K562 (cell line): ENCODE measurements around the gene SLC2A13. TPM values are rescaled to one million over a fixed set of nuclear protein-coding genes. Genes with fewer than 3 reads are reported as not detected.

Experiments used
- ATAC-seq: fragments of 200-7000 bp; cut with Tn5 transposase; 3 replicates; pipeline ENCODE4 v1.9.1; 2020; ENCODE audit warnings: moderate library complexity
- BruUV-seq: library from RNA; stranded (reverse); fragments of 400-500 nt; replicated peaks from 2 replicates; lab custom pipeline; 2021; lab: Mats Ljungman, UMichigan
- CTCF ChIA-PET: fragments of 300-600 bp; formaldehyde crosslinking; extraction: SDS; loops from one replicate; lab custom pipeline; 2021; ENCODE audit warnings: low intra/inter-chr PET ratio; lab: Yijun Ruan, JAX
- POLR2A ChIA-PET: fragments of 300-600, 350-650 bp; sonication (Branson Sonifier 250); formaldehyde crosslinking; extraction: SDS; loops from one replicate; lab custom pipeline; 2021; ENCODE audit warnings: antibody characterized with exemption, inconsistent platforms; lab: Yijun Ruan, JAX
- DNase-seq, 4 experiments: peaks; one replicate each; pipeline versions ENCODE4 v3.0.0 to v3.0.0-alpha.2; 2011 to 2018; ENCODE audit warnings: low spot score in 3 of 4, mixed read lengths in 3 of 4; ENCODE audit errors: extremely low read depth in 1 of 4
- FAIRE-seq: peaks from 2 replicates; lab custom pipeline; 2011; peaks lifted over from hg19 to GRCh38; lab: Jason Lieb, UNC
- H2AFZ ChIP-seq: 2 replicates; pipeline ENCODE4 v1.6.0; 2011; ENCODE audit warnings: low read depth, low read length, control low read depth, inconsistent platforms
- H3K27ac ChIP-seq: fragments of 200-600 bp; 3 replicates; pipeline ENCODE4 v1.8.0; 2011; ENCODE audit warnings: low read depth, mild to moderate bottlenecking, control low read depth, inconsistent platforms, low read length, moderate library complexity, mixed read lengths; ENCODE audit errors: extremely low read depth
- H3K27me3 ChIP-seq, 2 experiments: fragments of 300-600 bp in 1 of 2; 2 replicates in 1 of 2; 3 replicates in 1 of 2; pipeline versions ENCODE4 v1.6.0 to v1.8.0; 2011; ENCODE audit warnings: inconsistent platforms in 2 of 2, low read length in 2 of 2, mild to moderate bottlenecking in 1 of 2, mixed read lengths in 1 of 2, moderate library complexity in 1 of 2; ENCODE audit not compliant: control insufficient read depth in 2 of 2, insufficient read depth in 2 of 2
- H3K36me3 ChIP-seq: fragments of 300-600 bp; 3 replicates; pipeline ENCODE4 v1.8.0; 2011; ENCODE audit warnings: mild to moderate bottlenecking, low read length, inconsistent platforms; ENCODE audit not compliant: control insufficient read depth, insufficient read depth
- H3K4me1 ChIP-seq, 2 experiments: fragments of 200-600 bp in 1 of 2; replicated peaks in 1 of 2; 2 replicates in 1 of 2; 3 replicates in 1 of 2; pipeline versions ENCODE4 v1.5.1 to v1.8.0; 2011; ENCODE audit warnings: inconsistent platforms in 2 of 2, low read length in 2 of 2, mild to moderate bottlenecking in 1 of 2, mixed read lengths in 1 of 2, moderate library complexity in 1 of 2; ENCODE audit not compliant: control insufficient read depth in 2 of 2, insufficient read depth in 2 of 2
- H3K4me2 ChIP-seq: 2 replicates; pipeline ENCODE4 v1.6.1; 2011; ENCODE audit warnings: low read length, control low read depth, inconsistent platforms, mixed read lengths; ENCODE audit not compliant: insufficient read depth
- H3K4me3 ChIP-seq: fragments of 200-600 bp; sonication (generic), shearing (Covaris generic); 2 replicates; pipeline ENCODE4 v1.5.1; 2016; ENCODE audit warnings: control low read depth, inconsistent platforms
- H3K79me2 ChIP-seq: fragments of 200-600 bp; 3 replicates; pipeline ENCODE4 v1.8.0; 2011; ENCODE audit warnings: low read length, inconsistent platforms; ENCODE audit not compliant: control insufficient read depth, insufficient read depth
- H3K9ac ChIP-seq, 2 experiments: 2 replicates each; pipeline versions ENCODE4 v1.6.0 to v1.6.1; 2011; ENCODE audit warnings: low read depth in 2 of 2, low read length in 2 of 2, control low read depth in 1 of 2, inconsistent platforms in 1 of 2, mild to moderate bottlenecking in 1 of 2, mixed read lengths in 1 of 2; ENCODE audit not compliant: insufficient read depth in 1 of 2
- H3K9me1 ChIP-seq: one replicate; pipeline ENCODE4 v1.6.0; 2011; ENCODE audit warnings: inconsistent platforms, mild to moderate bottlenecking, low read length, moderate library complexity; ENCODE audit not compliant: control insufficient read depth, insufficient read depth
- H3K9me3 ChIP-seq: replicated peaks from 2 replicates; pipeline ENCODE4 v1.5.1; 2011; ENCODE audit warnings: low read depth, low read length, inconsistent platforms; ENCODE audit not compliant: control insufficient read depth, insufficient read depth
- H4K20me1 ChIP-seq: replicated peaks from 2 replicates; pipeline ENCODE4 v1.6.1; 2011; ENCODE audit warnings: low read length, inconsistent platforms, mixed read lengths; ENCODE audit not compliant: control insufficient read depth, insufficient read depth
- BCOR ChIP-seq: fragments of 450-650 bp; IDR thresholded peaks from 2 replicates; pipeline ENCODE4 v1.6.1; 2016
- CREBBP ChIP-seq: IDR thresholded peaks from one replicate; pipeline ENCODE4 v1.6.1; 2012; ENCODE audit warnings: low read depth, mild to moderate bottlenecking, control low read depth, inconsistent platforms, low read length
- MTA3 ChIP-seq: fragments of 450-650 bp; formaldehyde crosslinking; IDR thresholded peaks from 2 replicates; pipeline ENCODE4 v1.6.1; 2017; ENCODE audit warnings: mild to moderate bottlenecking, borderline replicate concordance
- NFE2L1 ChIP-seq: fragments of 450-650 bp; IDR thresholded peaks from 2 replicates; pipeline ENCODE4 v1.6.1; 2016; ENCODE audit warnings: missing genetic modification characterization, low read depth, mild to moderate bottlenecking, missing compliant biosample characterization, moderate library complexity, borderline replicate concordance
- PML ChIP-seq: IDR thresholded peaks from 2 replicates; pipeline ENCODE4 v1.6.1; 2012; ENCODE audit warnings: low read length, inconsistent platforms
- POLR2G ChIP-seq: fragments of 200-400 bp; formaldehyde crosslinking; IDR thresholded peaks from 2 replicates; pipeline ENCODE4 v1.6.1; 2017; ENCODE audit warnings: low read depth, mild to moderate bottlenecking, antibody characterized with exemption, low read length, moderate library complexity
- RBBP5 ChIP-seq: fragments of 200-600 bp; sonication (generic); IDR thresholded peaks from 2 replicates; pipeline ENCODE4 v1.6.1; 2012; ENCODE audit warnings: borderline replicate concordance, mild to moderate bottlenecking, low read length, control low read depth, inconsistent platforms; ENCODE audit not compliant: insufficient read depth, poor library complexity, severe bottlenecking
- SRF ChIP-seq, 2 experiments: fragments of 250-450, 450-650 bp in 1 of 2; sonication (Bioruptor Pico) in 1 of 2; sonication (generic) in 1 of 2; formaldehyde crosslinking; IDR thresholded peaks; 2 replicates each; pipeline versions ENCODE4 v1.5.0 to v1.5.1; 2020 to 2022; ENCODE audit warnings: mild to moderate bottlenecking in 1 of 2, missing genetic modification reagents in 1 of 2
- TAF9B ChIP-seq: fragments of 450-650 bp; IDR thresholded peaks from 2 replicates; pipeline ENCODE4 v1.6.1; 2018; ENCODE audit warnings: mild to moderate bottlenecking; ENCODE audit not compliant: partially characterized antibody
- TBL1XR1 ChIP-seq, 2 experiments: IDR thresholded peaks; 2 replicates each; pipeline ENCODE4 v1.6.1; 2012; ENCODE audit warnings: improper control_type of control experiment in 2 of 2, low read length in 2 of 2, mild to moderate bottlenecking in 1 of 2
- TCFL5 ChIP-seq: fragments of 250-450 bp; sonication (Bioruptor Pico); conservative IDR thresholded peaks from 2 replicates; pipeline ENCODE4 v1.6.1; 2021; ENCODE audit warnings: mild to moderate bottlenecking, moderate library complexity, matching md5 sums
- TRIM28 ChIP-seq: fragments of 450-650 bp; IDR thresholded peaks from 2 replicates; pipeline ENCODE4 v1.6.1; 2017
- U2AF1 ChIP-seq: fragments of 200-400 bp; formaldehyde crosslinking; optimal IDR thresholded peaks from 2 replicates; pipeline ENCODE3; 2017; ENCODE audit warnings: mild to moderate bottlenecking, low read depth, low read length, moderate library complexity
- ZNF274 ChIP-seq: IDR thresholded peaks from 2 replicates; pipeline ENCODE4 v1.6.1; 2011; ENCODE audit warnings: low read depth, mild to moderate bottlenecking, low read length, moderate library complexity, borderline replicate concordance
- ZNF449 ChIP-seq: fragments of 250-450 bp; sonication (Bioruptor Pico); IDR thresholded peaks from 2 replicates; pipeline ENCODE4 v1.8.0; 2022; ENCODE audit warnings: moderate library complexity, mild to moderate bottlenecking, inconsistent platforms
- ZNF57 ChIP-seq: fragments of 450-650 bp; formaldehyde crosslinking; IDR thresholded peaks from 2 replicates; pipeline ENCODE4 v1.4.0; 2020; ENCODE audit warnings: mild to moderate bottlenecking, moderate library complexity
- WGBS: fragments of 100-300 bp; shearing (Covaris generic); methylation state at CpG from one replicate; pipeline ENCODE4 v1.1.6; 2016; ENCODE audit warnings: low coverage, mixed read lengths; ENCODE audit not compliant: insufficient coverage; ENCODE audit errors: missing lambda C conversion rate; 5-methylcytosine and 5-hydroxymethylcytosine counted together
- in situ Hi-C: fragments of 300-500 bp; cut with MboI; formaldehyde crosslinking; loops from 4 replicates; pipeline ENCODE4 v1.15.0; 2018; ENCODE audit warnings: inconsistent platforms, mixed read lengths
- intact Hi-C: fragments of 100-400 bp; cut with micrococcal nuclease; formaldehyde crosslinking; loops from 2 replicates; pipeline ENCODE4 v1.14.2; 2022
- polyA plus RNA-seq, 8 experiments: library from polyadenylated mRNA; depleted of rRNA in 4 of 8; stranded (reverse) in 5 of 8; unstranded in 3 of 8; fragments of >200 nt; fragmentation: Nextera tagmentation in 2 of 8; fragmentation: Illumina TruSeq in 1 of 8; extraction: Ambion mirVana in 2 of 8; extraction: Trizol in 1 of 8; gene quantifications; 2 replicates each; pipeline versions ENCODE4 v1.2.1 to v1.2.3, GENCODE V29; 2011 to 2014; ENCODE audit warnings: inconsistent platforms in 1 of 8, missing spikeins in 1 of 8
- total RNA-seq, 7 experiments: library from RNA; depleted of rRNA in 6 of 7; stranded (reverse); fragments of >200 nt in 6 of 7; fragmentation: Illumina TruSeq in 2 of 7; extraction: Trizol in 2 of 7; gene quantifications; 2 replicates each; pipeline versions ENCODE4 v1.2.1 to v1.2.3, GENCODE V29; 2011 to 2021; ENCODE audit warnings: low replicate concordance in 1 of 7
- TF ChIP-seq, protein P1 (sequence below): fragments of 450-650 bp; IDR thresholded peaks from 2 replicates; pipeline ENCODE4 v1.6.1; 2016
- TF ChIP-seq, protein P2 (sequence below): fragments of 450-650 bp; formaldehyde crosslinking; IDR thresholded peaks from 2 replicates; pipeline ENCODE4 v1.4.0; 2020; ENCODE audit warnings: mild to moderate bottlenecking, moderate library complexity
- TF ChIP-seq, protein P3 (sequence below): fragments of 450-650 bp; conservative IDR thresholded peaks from 2 replicates; pipeline ENCODE4 v1.6.1; 2016; ENCODE audit warnings: missing genetic modification characterization, low read depth, mild to moderate bottlenecking, missing compliant biosample characterization, moderate library complexity

Gene SLC2A13
- total and polyA plus RNA-seq, 9 of the 15 experiments (the other 6 are each of a cell fraction or from before 2014, with no cell fraction given) = 1.7 to 12.4 (median 9.0) TPM

DNA sequence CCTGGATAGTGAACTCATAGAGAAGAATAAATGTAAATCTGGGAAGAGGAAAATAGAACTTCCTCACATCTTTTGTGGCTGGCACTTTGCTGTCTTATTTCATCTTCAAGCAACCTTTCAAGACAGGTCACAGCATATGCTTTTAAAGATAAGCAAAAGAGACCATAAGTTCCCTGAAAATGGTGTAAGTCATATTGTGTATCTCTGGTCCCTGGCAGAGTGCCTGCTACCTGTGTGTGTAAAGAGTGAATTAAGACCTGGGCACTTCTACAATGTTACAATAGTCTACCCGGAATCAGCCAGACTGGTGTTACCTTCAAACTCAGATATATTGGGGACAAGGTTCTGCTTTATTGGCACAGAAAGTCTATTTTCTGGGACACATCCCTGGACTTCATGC, 168.8 kb downstream of the SLC2A13 start:
- Histone ChIP-seq H4K20me1 (no peaks in the 10 kb centered on the region), H2AFZ (no peak overlapping the region), H3K9me1 (no peaks in the 10 kb centered on the region), H3K9ac (no peak overlapping the region), H3K4me2 (no peak overlapping the region), H3K4me1 (peaks cover 0 to 10% of the 10 kb centered on the region in 2 experiments; a peak in 2 of 5 replicates), H3K27ac (no peak overlapping the region), H3K36me3 (no peaks in the 10 kb centered on the region), H3K4me3 (no peak overlapping the region), H3K79me2 (no peaks in the 10 kb centered on the region), H3K9me3 (no peaks in the 10 kb centered on the region), H3K27me3 (no peaks in the 10 kb centered on the region)
- CTCF ChIA-PET = no interaction called here
- BruUV-seq = no TSS peak
- FAIRE-seq = peak; percentile 73
- ATAC-seq = peak; percentile 75
- WGBS = 6% methylated on average over 1 of the region's 1 CpG
- POLR2A ChIA-PET = no interaction called here
- DNase-seq = peak in 2 of 4 experiments; percentile 23 to 56
- intact Hi-C loops (no loop called here), in situ Hi-C loops (no loop called here)
- no peak for TF ChIP-seq SRF (CRISPR knock-in tag; IDR thresholded peaks at IDR 0.05)
- TF ChIP-seq ZNF449 (CRISPR knock-in tag) = no peak
- peak; percentile 30; the same call in 1 of the 2 replicates for TF ChIP-seq PML
- no peak for TF ChIP-seq TCFL5
- no peak for TF ChIP-seq TBL1XR1 (IDR thresholded peaks at IDR 0.05; ENCODE audit: low read length in 2 of 2)
- TF ChIP-seq, protein P1, sequence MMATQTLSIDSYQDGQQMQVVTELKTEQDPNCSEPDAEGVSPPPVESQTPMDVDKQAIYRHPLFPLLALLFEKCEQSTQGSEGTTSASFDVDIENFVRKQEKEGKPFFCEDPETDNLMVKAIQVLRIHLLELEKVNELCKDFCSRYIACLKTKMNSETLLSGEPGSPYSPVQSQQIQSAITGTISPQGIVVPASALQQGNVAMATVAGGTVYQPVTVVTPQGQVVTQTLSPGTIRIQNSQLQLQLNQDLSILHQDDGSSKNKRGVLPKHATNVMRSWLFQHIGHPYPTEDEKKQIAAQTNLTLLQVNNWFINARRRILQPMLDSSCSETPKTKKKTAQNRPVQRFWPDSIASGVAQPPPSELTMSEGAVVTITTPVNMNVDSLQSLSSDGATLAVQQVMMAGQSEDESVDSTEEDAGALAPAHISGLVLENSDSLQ = no peak
- TF ChIP-seq ZNF57 (CRISPR knock-in tag) = no peak
- no peak for TF ChIP-seq CREBBP
- TF ChIP-seq TRIM28 = no peak
- TF ChIP-seq ZNF274 = no peak
- TF ChIP-seq MTA3 = no peak
- no peak for TF ChIP-seq NFE2L1
- no peak for TF ChIP-seq U2AF1
- no peak for TF ChIP-seq TAF9B
- TF ChIP-seq, protein P2, sequence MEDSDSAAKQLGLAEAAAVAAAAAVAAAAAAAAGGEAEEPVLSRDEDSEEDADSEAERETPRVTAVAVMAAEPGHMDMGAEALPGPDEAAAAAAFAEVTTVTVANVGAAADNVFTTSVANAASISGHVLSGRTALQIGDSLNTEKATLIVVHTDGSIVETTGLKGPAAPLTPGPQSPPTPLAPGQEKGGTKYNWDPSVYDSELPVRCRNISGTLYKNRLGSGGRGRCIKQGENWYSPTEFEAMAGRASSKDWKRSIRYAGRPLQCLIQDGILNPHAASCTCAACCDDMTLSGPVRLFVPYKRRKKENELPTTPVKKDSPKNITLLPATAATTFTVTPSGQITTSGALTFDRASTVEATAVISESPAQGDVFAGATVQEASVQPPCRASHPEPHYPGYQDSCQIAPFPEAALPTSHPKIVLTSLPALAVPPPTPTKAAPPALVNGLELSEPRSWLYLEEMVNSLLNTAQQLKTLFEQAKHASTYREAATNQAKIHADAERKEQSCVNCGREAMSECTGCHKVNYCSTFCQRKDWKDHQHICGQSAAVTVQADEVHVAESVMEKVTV = no peak
- no peak for TF ChIP-seq BCOR
- no peak for TF ChIP-seq POLR2G
- no peak for TF ChIP-seq RBBP5
- TF ChIP-seq, protein P3, sequence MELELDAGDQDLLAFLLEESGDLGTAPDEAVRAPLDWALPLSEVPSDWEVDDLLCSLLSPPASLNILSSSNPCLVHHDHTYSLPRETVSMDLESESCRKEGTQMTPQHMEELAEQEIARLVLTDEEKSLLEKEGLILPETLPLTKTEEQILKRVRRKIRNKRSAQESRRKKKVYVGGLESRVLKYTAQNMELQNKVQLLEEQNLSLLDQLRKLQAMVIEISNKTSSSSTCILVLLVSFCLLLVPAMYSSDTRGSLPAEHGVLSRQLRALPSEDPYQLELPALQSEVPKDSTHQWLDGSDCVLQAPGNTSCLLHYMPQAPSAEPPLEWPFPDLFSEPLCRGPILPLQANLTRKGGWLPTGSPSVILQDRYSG (tag) = no peak
